Right lobe of liver (tissue), 6 donors: ENCODE results near the gene DIPK1B. TPM values are rescaled to one million over a fixed set of nuclear protein-coding genes. Genes with fewer than 3 reads are reported as not detected.

Source experiments
- ATAC-seq, 4 donors: fragments of 200-7000 bp; cut with Tn5 transposase; one replicate each; pipeline ENCODE4 v1.9.1; 2020; ENCODE audit warnings: mild to moderate bottlenecking in 4 of 4, moderate library complexity in 4 of 4
- DNase-seq, 3 donors: peaks; one replicate each; pipeline ENCODE4 v3.0.0-alpha.2; 2020
- H3K27ac ChIP-seq, 3 donors: fragments of 200-600 bp; one replicate each; pipeline ENCODE4 v1.8.0; 2022
- H3K27me3 ChIP-seq, 2 donors: fragments of 200-600 bp; one replicate each; pipeline ENCODE4 v1.8.0; 2022
- H3K36me3 ChIP-seq, 4 donors: fragments of 200-600 bp; sonication (generic) in 1 of 4; one replicate each; pipeline versions ENCODE4 v1.5.1 to v1.8.0; 2017 to 2022; ENCODE audit warnings: control low read depth in 1 of 4
- H3K4me1 ChIP-seq, 4 donors: fragments of 200-600 bp; sonication (generic) in 1 of 4; one replicate each; pipeline versions ENCODE4 v1.5.1 to v1.8.0; 2017 to 2022; ENCODE audit warnings: control low read depth in 1 of 4
- H3K4me3 ChIP-seq, 3 donors: fragments of 200-600 bp; one replicate each; pipeline ENCODE4 v1.8.0; 2022
- H3K9me3 ChIP-seq, 4 donors: fragments of 200-600 bp; sonication (generic) in 1 of 4; one replicate each; pipeline versions ENCODE4 v1.5.1 to v1.8.0; 2017 to 2022; ENCODE audit warnings: control low read depth in 1 of 4
- POLR2A ChIP-seq: fragments of 450-650 bp; IDR thresholded peaks from one replicate; pipeline ENCODE4 v1.6.1; 2017; ENCODE audit warnings: antibody characterized with exemption, mild to moderate bottlenecking
- WGBS: methylation state at CpG from one replicate; pipeline ENCODE4 v1.1.6; 2018; ENCODE audit warnings: low coverage, low lambda C conversion rate; ENCODE audit not compliant: insufficient coverage; ENCODE audit errors: missing lambda C conversion rate; 5-methylcytosine and 5-hydroxymethylcytosine counted together
- intact Hi-C, 2 donors: fragments of 100-400 bp; cut with DNase I; formaldehyde crosslinking; loops; one replicate each; pipeline versions ENCODE4 v1.11.2 to v1.14.1; 2022
- total RNA-seq, 6 experiments: library from RNA; depleted of rRNA in 2 of 6; stranded (reverse); fragments of >200 nt in 2 of 6; fragmentation: NEBNext Ultra II Directional in 3 of 6; extraction: Animal tissue kit (Norgen Biotek cat#: 25700) in 3 of 6; gene quantifications; one replicate each; pipeline versions ENCODE4 v1.1.0 to v1.2.4, GENCODE V29; 2016 to 2023
- TF ChIP-seq, protein P1 (sequence below), 4 donors: fragments of 200-600 bp in 3 of 4; fragments of 450-650 bp in 1 of 4; IDR thresholded peaks; one replicate each; pipeline versions ENCODE4 v1.5.1 to v1.8.0; 2016 to 2022; ENCODE audit warnings: antibody characterized with exemption in 4 of 4, mild to moderate bottlenecking in 2 of 4
- donor health status: DM: no; HTN: yes; CAD: no.
- donor health status: DM: no; HTN: no; CAD: no.
- donor health status: DM: no; HTN: no; CAD: no.
- donor health status: DM: no; HTN: yes; CAD: no.
- donor health status: DM: no; HTN: yes; CAD: no.

Gene DIPK1B
- total RNA-seq, 6 experiments from 2014 or later = 1.4 to 7.7 (median 5.1) TPM

- WGBS = no CpG with 5 or more reads among the region's 31 CpGs
- H3K27ac ChIP-seq = no peak overlapping the region
- H3K9me3 ChIP-seq = no peaks in the 10 kb centered on the region
- peak in 2 of 4 donors; percentile 15 to 18 for ATAC-seq
- no peak for DNase-seq
- intact Hi-C loops = no loop called here
- no peak overlapping the region for H3K4me3 ChIP-seq
- H3K27me3 ChIP-seq = no peaks in the 10 kb centered on the region
- peaks cover 0 to 15% (median 7%) of the 10 kb centered on the region in 4 donors for H3K4me1 ChIP-seq
- TF ChIP-seq, protein P1, sequence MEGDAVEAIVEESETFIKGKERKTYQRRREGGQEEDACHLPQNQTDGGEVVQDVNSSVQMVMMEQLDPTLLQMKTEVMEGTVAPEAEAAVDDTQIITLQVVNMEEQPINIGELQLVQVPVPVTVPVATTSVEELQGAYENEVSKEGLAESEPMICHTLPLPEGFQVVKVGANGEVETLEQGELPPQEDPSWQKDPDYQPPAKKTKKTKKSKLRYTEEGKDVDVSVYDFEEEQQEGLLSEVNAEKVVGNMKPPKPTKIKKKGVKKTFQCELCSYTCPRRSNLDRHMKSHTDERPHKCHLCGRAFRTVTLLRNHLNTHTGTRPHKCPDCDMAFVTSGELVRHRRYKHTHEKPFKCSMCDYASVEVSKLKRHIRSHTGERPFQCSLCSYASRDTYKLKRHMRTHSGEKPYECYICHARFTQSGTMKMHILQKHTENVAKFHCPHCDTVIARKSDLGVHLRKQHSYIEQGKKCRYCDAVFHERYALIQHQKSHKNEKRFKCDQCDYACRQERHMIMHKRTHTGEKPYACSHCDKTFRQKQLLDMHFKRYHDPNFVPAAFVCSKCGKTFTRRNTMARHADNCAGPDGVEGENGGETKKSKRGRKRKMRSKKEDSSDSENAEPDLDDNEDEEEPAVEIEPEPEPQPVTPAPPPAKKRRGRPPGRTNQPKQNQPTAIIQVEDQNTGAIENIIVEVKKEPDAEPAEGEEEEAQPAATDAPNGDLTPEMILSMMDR (IDR thresholded peaks at IDR 0.05) = no peak
- TF ChIP-seq POLR2A = no peak
- peaks cover 0 to 39% (median 24%) of the 10 kb centered on the region in 4 donors for H3K36me3 ChIP-seq
These were observed 10.0 kb downstream of the DIPK1B start for GRCh38 chr9:136722093-136722968.

DNA sequence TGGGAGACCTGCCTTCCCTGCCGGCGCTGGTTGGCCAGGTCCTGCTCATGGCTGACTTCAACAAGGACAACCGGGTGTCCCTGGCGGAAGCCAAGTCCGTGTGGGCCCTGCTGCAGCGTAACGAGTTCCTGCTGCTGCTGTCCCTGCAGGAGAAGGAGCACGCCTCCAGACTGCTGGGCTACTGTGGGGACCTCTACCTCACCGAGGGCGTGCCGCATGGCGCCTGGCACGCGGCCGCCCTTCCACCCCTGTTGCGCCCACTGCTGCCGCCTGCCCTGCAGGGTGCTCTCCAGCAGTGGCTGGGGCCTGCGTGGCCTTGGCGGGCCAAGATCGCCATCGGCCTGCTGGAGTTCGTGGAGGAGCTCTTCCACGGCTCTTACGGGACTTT is 10.6 kb downstream of the DIPK1B start:
- Histone ChIP-seq H3K4me1 (peaks cover 0 to 15% (median 7%) of the 10 kb centered on the region in 4 donors), H3K27ac (no peak overlapping the region), H3K9me3 (no peaks in the 10 kb centered on the region), H3K36me3 (peaks cover 0 to 39% (median 24%) of the 10 kb centered on the region in 4 donors), H3K4me3 (no peak overlapping the region), H3K27me3 (no peaks in the 10 kb centered on the region)
- no peak for DNase-seq
- ATAC-seq = no peak
- 90% methylated on average over 2 of the region's 24 CpGs for WGBS
- intact Hi-C loops = no loop called here
- no peak for TF ChIP-seq POLR2A

DNA sequence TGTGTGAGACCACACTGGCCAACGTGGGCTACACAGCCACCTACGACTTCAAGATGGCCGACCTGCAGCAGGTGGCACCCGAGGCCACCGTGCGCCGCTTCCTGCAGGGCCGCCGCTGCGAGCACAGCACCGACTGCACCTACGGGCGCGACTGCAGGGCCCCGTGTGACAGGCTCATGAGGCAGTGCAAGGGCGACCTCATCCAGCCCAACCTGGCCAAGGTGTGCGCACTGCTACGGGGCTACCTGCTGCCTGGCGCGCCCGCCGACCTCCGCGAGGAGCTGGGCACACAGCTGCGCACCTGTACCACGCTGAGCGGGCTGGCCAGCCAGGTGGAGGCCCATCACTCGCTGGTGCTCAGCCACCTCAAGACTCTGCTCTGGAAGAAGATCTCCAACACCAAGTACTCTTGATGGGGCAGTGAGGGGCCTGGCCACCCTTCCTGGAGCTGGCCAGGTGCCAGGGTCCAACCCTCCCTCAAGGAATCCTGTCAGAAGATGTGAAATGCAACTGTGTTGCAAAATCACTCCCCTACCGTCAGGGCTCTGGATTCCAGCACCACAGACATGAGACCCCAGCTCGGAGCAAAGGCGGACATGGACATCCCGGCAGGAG is 11.1 kb downstream of the DIPK1B start:
- H3K4me1 ChIP-seq = peaks cover 0 to 15% (median 7%) of the 10 kb centered on the region in 4 donors
- no peaks in the 10 kb centered on the region for H3K9me3 ChIP-seq
- intact Hi-C loops = no loop called here
- DNase-seq (no peak), ATAC-seq (no peak)
- H3K27ac ChIP-seq = no peak overlapping the region
- TF ChIP-seq, protein P1 (IDR thresholded peaks at IDR 0.05) = no peak
- no peak for TF ChIP-seq POLR2A
- no peak overlapping the region for H3K4me3 ChIP-seq
- no peaks in the 10 kb centered on the region for H3K27me3 ChIP-seq
- WGBS = no CpG with 5 or more reads among the region's 32 CpGs
- peaks cover 0 to 39% (median 24%) of the 10 kb centered on the region in 4 donors for H3K36me3 ChIP-seq

DNA sequence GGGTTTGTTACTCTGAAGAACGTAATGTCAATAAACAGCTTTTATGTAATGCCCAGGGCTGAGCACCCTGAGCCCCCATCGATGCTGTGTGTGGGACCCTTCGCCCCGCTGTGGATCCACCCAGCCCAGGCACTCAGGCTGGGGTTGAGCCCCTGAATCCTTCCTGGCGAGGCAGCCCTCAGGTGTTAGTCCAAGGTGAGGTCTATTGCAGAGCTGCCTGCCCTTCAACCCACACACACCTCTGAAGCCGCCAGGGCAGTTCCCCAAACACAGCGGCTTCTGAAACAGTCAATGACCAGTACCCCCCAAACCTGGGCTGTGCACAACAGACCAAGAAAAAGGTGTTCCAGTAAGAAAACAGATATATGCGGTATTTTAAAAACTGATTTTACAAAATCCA is 11.6 kb downstream of the DIPK1B start:
- intact Hi-C loops = no loop called here
- WGBS = 100% methylated on average over 2 of the region's 8 CpGs
- Histone ChIP-seq H3K27me3 (no peaks in the 10 kb centered on the region), H3K36me3 (peaks cover 0 to 39% (median 24%) of the 10 kb centered on the region in 4 donors), H3K27ac (no peak overlapping the region), H3K4me1 (peaks cover 0 to 17% (median 8%) of the 10 kb centered on the region in 4 donors), H3K9me3 (no peaks in the 10 kb centered on the region), H3K4me3 (no peak overlapping the region)
- DNase-seq (no peak), ATAC-seq (no peak)
- TF ChIP-seq, protein P1 (IDR thresholded peaks at IDR 0.05) = no peak
- no peak for TF ChIP-seq POLR2A

DNA sequence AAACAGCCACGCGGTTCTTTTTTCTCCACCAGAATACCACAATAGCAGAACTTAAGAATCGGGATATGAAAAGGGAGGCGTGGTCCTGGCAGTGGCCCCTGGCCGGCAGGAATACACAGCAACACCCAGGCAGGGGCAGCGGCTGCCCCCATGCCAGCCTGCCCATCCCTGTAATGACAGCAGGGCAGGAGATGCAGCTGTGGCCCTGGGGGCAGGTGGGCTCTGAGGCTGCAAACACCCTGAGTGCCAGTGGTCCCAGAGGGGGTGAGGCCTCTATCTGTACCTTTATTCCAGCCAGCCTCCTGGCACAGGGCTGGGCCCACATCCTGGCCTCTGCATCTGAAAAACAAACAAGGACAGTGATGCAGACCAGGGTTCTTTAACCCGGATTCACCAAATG is 12.4 kb downstream of the DIPK1B start:
- Histone ChIP-seq H3K36me3 (peaks cover 0 to 39% (median 24%) of the 10 kb centered on the region in 4 donors), H3K27ac (no peak overlapping the region), H3K27me3 (no peaks in the 10 kb centered on the region), H3K4me1 (peaks cover 0 to 17% (median 7%) of the 10 kb centered on the region in 4 donors), H3K4me3 (no peak overlapping the region), H3K9me3 (no peaks in the 10 kb centered on the region)
- 64% methylated on average over 5 of the region's 7 CpGs for WGBS
- ATAC-seq (no peak), DNase-seq (no peak)
- TF ChIP-seq, protein P1 (IDR thresholded peaks at IDR 0.05) = no peak
- no peak for TF ChIP-seq POLR2A
- intact Hi-C loops = no loop called here
